ENCODE results near the gene AK4. TPM values are rescaled to one million over a fixed set of nuclear protein-coding genes. Genes with fewer than 3 reads are reported as not detected.
A peak's percentile ranks its signal among the peaks of the same experiment; 100 is the strongest.

Gene AK4
- total and polyA plus RNA-seq, 8 donors: 1.9 to 8.7 (median 3.3) TPM

- DNase-seq (no peak), ATAC-seq (no peak)
- intact Hi-C loops (cut with DNase I): loop anchor here in 1 of 2 donors (5.0 kb wide), 1 partner anchor 449 kb away; no protein-coding TSS in a partner anchor
- Histone ChIP-seq H3K36me3 (no peaks in the 10 kb centered on the region), H3K4me1 (no peaks in the 10 kb centered on the region), H3K4me3 (no peak overlapping the region), H3K27ac (no peak overlapping the region), H3K27me3 (no peaks in the 10 kb centered on the region), H3K9me3 (peaks cover 0 to 13% of the 10 kb centered on the region in 2 donors)
- no peak for TF ChIP-seq CTCF (IDR thresholded peaks at IDR 0.05)
These were observed 90.0 kb downstream of the AK4 start for GRCh38 chr1:65238010-65238409.

DNA sequence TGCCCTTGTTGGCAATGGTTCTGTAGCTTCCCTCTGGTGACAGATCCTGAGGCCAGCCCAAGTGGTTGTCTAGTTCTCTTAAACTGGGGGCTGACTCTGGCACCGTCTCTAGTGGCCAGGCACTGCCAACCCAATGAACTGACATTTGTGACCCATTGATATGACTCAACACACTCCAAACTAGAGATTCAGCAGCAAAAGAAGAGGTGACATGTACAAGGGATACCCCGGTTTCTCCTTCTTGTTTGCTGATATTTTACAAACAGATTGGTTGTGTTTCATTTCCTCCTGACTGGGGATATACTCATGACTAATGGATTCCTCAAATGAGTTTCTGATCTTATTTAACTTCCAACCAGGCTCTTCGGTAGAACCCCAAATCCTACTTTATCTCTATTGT, 95.5 kb downstream of the AK4 start:
- H3K27me3 ChIP-seq: no peaks in the 10 kb centered on the region
- no peak overlapping the region for H3K27ac ChIP-seq
- no peaks in the 10 kb centered on the region for H3K36me3 ChIP-seq
- intact Hi-C loops (cut with DNase I): no loop called here
- DNase-seq (no peak), ATAC-seq (no peak)
- H3K4me3 ChIP-seq: no peak overlapping the region
- TF ChIP-seq CTCF (IDR thresholded peaks at IDR 0.05): no peak
- H3K4me1 ChIP-seq: no peaks in the 10 kb centered on the region
- no peaks in the 10 kb centered on the region for H3K9me3 ChIP-seq

DNA sequence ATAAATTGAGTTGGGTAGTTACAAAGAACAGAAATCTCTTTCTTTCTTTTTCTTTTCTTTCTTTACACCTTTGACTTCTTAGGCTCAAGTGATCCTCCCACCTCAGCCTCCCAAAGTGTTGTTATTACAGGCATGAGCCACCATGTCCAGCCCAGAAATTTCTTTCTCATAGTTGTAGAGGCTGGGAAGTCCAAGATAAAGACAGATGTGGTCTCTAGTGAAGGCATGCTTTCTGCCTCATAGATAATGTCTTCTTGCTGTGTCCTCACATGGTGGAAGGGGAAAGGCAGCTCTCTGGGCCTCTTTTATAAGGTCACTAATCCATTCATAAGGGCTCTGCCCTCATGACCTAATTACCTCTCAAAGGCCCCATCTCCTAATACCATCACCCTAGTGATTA, 97.3 kb downstream of the AK4 start:
- Histone ChIP-seq H3K9me3 (no peaks in the 10 kb centered on the region), H3K36me3 (no peaks in the 10 kb centered on the region)
- no peak for DNase-seq

GRCh38 chr1:65247419-65248359, 99.7 kb downstream of the AK4 start:
- no peaks in the 10 kb centered on the region for H3K36me3 ChIP-seq
- no peak overlapping the region for H3K27ac ChIP-seq
- no peak for TF ChIP-seq CTCF (IDR thresholded peaks at IDR 0.05)
- H3K4me1 ChIP-seq: peaks cover 0 to 4% of the 10 kb centered on the region in 2 donors
- peak in 1 of 4 donors; percentile 48 for DNase-seq
- no peaks in the 10 kb centered on the region for H3K9me3 ChIP-seq
- H3K27me3 ChIP-seq: no peaks in the 10 kb centered on the region
- no peak for ATAC-seq
- no peak overlapping the region for H3K4me3 ChIP-seq
- intact Hi-C loops (cut with DNase I): no loop called here

More for the DNA sequence above, 97.3 kb downstream of the AK4 start:
- H3K27ac ChIP-seq: no peak overlapping the region
- intact Hi-C loops (cut with DNase I): no loop called here
- no peaks in the 10 kb centered on the region for H3K27me3 ChIP-seq
- H3K4me1 ChIP-seq: peaks cover 0 to 4% of the 10 kb centered on the region in 2 donors
- no peak for ATAC-seq
- no peak for TF ChIP-seq CTCF (IDR thresholded peaks at IDR 0.05)
- no peak overlapping the region for H3K4me3 ChIP-seq

GRCh38 chr1:65250826-65251225, 102.8 kb downstream of the AK4 start:
- H3K4me3 ChIP-seq: no peak overlapping the region
- no peak overlapping the region for H3K27ac ChIP-seq
- no peaks in the 10 kb centered on the region for H3K9me3 ChIP-seq
- DNase-seq (no peak), ATAC-seq (no peak)
- H3K27me3 ChIP-seq: peaks cover 0 to 15% of the 10 kb centered on the region in 2 donors
- TF ChIP-seq CTCF (IDR thresholded peaks at IDR 0.05): no peak
- H3K36me3 ChIP-seq: no peaks in the 10 kb centered on the region
- peaks cover 5 to 20% of the 10 kb centered on the region in 2 donors for H3K4me1 ChIP-seq
- intact Hi-C loops (cut with DNase I): no loop called here
